Measurements from ENCODE around the gene RTF1.
"Not testable (repeated sequence)": the region's sequence is repeated elsewhere in the genome, so short reads cannot be mapped to it uniquely, and the experiment has no call there.

RTF1 gene

DNA sequence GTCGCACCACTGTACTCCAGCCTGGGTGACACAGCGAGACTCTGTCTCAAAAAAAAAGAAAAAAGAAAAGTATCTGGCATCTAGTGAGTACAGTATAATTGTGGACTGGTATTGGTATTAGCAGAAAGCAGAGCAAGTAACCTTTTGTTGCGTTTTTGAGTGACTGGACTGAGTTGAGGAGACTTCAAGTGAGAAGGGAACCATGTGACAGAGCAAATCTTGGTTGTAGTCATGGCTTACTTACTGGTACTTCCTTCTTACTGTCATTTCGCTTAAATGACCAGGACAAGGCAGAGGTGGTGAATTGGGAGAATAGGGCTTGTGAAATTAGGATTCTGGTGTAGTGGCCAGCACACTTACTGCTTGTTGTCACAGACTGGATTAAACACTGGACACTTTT lies 20.6 kb downstream of the RTF1 start:
- DNase-seq (ENCODE audit: low read depth in 2 of 2) = no peak

DNA sequence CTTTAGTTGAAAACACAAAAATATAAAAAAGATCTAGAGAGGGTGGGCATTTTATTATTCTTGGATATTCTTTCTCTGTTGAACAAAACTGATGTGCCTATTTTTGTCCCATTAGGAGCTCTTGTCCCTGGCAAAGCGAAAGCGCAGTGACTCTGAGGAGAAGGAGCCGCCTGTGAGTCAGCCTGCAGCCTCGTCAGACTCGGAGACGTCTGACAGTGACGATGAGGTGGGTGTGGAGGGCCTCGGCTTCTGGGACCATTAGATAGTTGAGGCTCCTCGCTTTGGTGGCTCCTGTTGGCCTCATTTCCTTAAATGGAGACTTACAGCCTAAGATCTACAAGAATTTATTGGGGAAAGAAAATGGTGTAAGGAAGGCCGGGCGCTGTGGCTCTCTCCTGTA lies 21.3 kb downstream of the RTF1 start:
- no peak for DNase-seq (ENCODE audit: low read depth in 2 of 2)

GRCh38 chr15:41438745-41439144 lies 21.9 kb downstream of the RTF1 start:
- not testable (repeated sequence) for DNase-seq (ENCODE audit: low read depth in 2 of 2)

GRCh38 chr15:41443275-41443674 lies 26.4 kb downstream of the RTF1 start:
- no peak for DNase-seq (ENCODE audit: low read depth in 2 of 2)

DNA sequence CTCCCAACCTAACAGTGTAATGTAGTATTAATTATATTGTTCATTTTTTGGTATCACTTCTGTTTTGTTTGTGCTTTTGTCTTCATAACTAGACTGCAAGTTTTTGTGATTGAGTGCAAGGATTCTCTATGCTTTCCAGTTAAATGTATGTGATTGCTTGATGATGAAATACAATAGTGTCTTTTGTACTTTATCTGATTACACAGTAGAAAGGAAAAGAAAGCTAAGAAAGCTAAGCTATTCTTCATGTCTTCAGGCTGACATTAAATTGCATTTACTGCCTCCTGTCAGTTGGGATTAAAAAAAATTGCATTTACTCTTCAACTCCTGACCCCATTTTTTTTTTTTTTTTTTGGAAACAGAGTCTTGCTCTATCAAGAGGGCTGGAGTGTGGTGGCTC lies 28.5 kb downstream of the RTF1 start:
- DNase-seq (ENCODE audit: low read depth in 2 of 2) = no peak

GRCh38 chr15:41462084-41462795 lies 45.3 kb downstream of the RTF1 start:
- DNase-seq (ENCODE audit: low read depth in 2 of 2) = no peak

- DNase-seq (ENCODE audit: low read depth in 2 of 2) = no peak
These were observed 48.1 kb downstream of the RTF1 start for GRCh38 chr15:41464889-41465580.

DNA sequence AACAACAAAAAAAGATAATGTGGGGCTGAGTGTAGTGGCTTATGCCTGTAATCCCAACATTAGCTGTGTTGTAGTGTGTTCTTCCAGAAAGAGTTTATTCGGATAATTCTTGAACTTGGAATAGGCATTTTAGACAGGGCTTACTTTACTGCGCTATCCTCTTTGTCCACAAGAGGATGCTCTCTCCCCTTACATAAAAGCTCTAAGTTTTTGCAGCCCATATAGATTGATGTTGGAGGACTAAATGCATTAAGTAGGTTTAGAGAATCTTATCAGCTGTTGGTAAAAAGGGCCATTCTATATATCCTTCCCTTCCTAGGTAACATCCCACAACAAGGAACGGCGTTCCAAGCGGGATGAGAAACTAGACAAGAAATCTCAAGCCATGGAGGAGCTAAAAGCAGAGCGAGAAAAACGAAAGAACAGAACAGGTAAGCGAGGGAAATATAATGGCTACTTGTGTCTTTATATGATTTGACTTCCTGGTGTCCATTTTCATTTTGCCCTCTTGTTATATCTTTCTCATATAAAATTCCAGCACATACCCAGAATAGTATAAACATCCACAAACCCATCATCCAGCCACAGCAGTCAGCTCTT lies 49.0 kb downstream of the RTF1 start:
- no peak for DNase-seq (ENCODE audit: low read depth in 2 of 2)

DNA sequence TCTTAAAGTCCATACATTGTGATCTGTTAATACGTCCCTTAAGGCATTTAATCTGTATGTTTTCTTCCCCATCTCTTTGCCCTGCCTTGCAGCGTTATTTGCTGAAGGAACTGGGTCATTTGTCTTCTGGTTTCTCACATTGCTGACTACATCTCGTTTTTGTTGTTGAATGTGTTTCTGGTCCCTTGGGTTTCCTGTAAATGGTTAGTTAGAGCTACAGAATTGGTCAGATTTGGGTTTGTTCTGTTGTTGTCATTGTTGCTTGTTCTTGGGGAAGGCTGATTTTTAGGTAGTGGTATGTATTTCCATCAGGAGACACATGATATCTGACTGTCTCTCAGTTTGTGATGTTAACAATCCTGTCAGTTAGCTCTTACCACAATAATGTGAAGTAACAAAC lies 49.8 kb downstream of the RTF1 start:
- DNase-seq (ENCODE audit: low read depth in 2 of 2) = no peak

GRCh38 chr15:41469644-41470043 lies 52.7 kb downstream of the RTF1 start:
- DNase-seq (ENCODE audit: low read depth in 2 of 2) = not testable (repeated sequence)

- no peak for DNase-seq (ENCODE audit: low read depth in 2 of 2)
These were observed 56.5 kb downstream of the RTF1 start for GRCh38 chr15:41473418-41473817.

DNA sequence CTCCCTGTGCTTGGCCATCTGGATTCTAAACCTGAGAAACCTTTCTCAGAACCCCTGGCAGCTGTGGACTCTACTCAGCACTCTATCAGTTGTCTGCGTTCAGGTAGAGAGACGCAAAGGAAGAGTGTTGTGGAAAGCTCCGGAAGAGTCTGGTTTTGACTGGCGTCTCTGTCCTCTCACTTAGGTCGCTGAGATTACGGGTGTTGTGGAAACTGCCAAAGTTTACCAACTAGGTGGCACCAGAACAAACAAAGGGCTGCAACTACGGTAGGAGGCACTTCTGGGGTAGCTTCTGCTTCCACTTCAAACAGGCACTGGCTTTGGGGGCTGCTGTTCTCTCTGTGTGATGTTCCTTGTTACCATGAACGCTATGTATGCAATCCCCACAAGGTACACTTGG lies 57.5 kb downstream of the RTF1 start:
- DNase-seq (ENCODE audit: low read depth in 2 of 2) = no peak

DNA sequence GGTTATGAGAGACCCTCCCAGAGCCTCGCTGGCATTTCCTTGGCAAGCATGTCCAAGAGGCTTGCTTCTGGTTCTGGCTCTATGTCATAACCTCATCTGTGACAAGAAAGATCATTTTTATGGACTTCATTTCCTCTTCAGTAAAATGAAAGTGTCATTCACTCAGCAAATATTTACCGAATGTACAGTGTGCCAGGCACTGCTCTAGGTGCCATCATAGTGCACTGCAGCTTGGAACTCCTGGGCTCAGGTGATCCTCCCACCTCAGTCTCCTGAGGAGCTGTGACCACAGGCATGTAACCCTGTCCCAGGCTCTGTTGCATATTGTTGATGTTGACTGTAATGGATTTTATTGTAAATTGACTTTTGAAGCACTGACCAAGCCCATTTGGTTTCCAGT lies 58.0 kb downstream of the RTF1 start:
- no peak for DNase-seq (ENCODE audit: low read depth in 2 of 2)

DNA sequence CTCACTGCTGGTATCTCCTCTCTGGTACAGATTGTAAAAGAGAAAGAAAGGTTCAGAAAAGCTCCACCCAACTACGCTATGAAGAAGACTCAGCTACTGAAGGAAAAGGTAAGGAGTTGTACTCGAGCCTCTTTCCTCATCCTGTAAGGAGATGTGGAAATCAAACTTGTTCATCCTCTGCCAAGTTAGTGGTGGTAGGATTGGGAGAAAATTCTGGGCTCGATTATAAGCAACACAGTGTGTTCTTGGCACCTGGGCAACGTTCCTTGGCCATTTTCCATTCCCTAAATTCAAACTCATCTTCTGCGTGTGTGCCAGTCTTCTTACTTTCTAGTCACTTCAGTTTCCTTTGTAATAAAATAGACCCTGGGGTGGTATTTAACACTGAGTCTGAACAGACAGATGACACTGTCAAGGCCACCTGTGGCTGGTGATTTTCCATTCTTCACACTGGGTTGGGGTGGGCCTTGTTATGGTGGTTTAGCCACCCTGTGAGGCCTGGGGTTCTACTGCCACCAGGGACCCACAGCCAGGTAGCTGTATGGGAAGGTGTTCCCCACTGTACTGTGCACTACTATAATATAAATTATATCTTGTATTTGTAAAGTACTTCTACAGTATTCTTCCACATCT lies 59.6 kb downstream of the RTF1 start:
- DNase-seq (ENCODE audit: low read depth in 2 of 2) = no peak

GRCh38 chr15:41480396-41481140 lies 63.7 kb downstream of the RTF1 start:
- DNase-seq (ENCODE audit: low read depth in 2 of 2) = no peak

DNA sequence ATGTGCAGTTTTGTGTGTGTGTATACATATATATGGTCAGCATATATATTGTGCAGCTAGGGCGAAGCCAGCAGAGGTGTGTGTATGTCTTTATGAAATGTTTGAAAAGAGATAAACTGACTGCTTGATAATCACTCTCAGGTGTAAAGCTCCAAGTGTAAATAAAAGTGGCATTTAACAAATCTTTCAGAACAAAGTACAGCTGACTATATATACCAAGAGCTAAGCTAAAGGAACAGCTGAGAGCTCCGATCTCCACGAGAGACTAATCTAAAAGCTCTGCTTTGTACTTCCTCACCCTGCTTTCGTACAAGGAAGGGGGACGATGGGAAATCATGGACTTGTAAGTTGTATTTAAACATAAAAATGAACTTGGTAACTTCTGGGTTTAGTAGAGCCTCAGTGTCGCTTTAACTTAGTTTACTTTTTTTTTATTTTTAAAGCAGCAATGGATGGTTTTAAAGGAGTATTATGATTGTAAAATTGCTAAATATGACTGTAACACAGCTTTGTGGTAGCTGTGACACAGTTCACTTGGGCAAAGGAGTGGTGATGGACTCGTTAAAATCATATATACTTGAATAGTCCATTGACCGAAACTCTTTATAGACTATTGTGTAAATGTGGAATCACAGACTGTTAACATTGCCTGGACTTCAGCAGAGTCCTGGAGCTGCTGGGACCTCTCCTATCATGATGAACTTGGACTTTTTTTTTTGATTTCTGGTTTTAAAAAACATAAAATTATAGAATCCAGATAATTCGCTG lies 65.4 kb downstream of the RTF1 start:
- no peak for DNase-seq (ENCODE audit: low read depth in 2 of 2)

- no peak for DNase-seq (ENCODE audit: low read depth in 2 of 2)
These were observed 66.2 kb downstream of the RTF1 start for GRCh38 chr15:41483115-41483514.

DNA sequence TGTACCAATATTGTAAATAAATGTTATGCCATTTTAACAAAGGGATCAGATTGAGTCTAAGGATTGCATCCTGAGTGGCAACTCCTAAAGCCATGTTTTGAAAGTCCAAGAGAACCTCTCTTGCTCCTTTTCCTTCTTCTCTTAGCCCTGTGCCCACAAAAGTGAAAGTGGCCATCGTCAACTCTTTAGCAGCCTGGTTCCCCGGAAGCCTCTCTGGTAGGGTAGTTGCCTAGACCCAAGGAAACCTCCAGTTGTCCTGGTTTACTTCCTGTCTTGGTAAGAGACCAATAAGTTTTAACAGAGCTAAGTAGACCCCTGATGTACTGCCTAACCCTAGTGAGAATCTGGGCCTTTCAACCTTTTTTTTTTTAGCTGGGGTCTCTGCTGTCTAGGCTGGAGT lies 66.6 kb downstream of the RTF1 start:
- no peak for DNase-seq (ENCODE audit: low read depth in 2 of 2)

DNA sequence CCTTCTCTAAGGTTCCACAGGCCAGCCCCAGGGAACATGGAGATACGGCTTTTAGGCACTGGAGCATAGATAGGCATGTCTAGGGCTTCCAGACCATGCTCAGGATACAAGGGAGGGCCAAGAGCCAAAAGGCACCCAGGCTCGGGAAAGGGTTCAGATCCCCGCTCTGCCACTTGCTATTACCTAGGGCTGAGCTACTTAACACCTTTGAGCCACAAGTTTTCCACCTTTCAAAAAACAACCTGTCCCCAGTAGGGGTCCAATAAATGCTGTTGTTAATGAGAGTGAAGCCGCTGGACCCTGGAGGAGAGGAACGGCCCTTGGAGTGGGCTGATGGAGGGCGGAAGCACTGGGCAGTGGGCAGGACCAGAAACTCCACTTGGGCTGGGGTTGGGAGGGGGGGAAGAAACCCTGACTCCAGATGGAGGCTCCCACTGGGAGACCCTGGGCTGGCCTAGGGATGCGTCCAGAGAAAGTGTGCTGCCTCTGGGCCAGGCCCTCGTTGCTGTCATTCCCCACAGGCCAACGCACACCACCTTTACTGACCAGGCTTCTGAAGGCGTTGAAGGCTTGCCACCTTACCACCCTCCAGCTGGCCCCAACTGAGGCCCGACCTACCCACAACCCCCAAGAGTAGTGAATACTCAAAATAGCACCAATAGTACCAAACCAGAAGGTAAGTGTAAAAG lies 68.2 kb downstream of the RTF1 start:
- DNase-seq (ENCODE audit: low read depth in 2 of 2) = no peak

DNA sequence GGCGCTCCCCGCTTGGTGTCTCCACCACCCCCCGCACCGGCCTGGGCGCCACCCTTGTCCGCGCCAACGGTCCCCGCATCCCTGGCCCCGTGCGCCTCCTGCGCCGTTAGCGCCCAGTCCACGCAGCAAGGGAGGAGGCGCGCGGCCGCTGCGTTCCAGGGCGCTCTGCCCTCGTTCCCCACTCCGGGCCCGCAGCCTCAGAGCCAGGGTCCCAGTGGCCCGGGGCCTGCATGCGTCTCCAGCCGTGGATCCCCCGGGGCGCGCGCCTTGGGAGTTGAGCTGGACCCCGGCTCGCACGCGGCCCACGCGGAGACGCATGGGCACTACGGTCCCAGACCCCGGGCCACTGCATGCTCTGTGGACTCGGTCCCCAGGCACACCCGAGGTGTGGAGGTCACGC lies 69.4 kb downstream of the RTF1 start:
- no peak for DNase-seq (ENCODE audit: low read depth in 2 of 2)

DNA sequence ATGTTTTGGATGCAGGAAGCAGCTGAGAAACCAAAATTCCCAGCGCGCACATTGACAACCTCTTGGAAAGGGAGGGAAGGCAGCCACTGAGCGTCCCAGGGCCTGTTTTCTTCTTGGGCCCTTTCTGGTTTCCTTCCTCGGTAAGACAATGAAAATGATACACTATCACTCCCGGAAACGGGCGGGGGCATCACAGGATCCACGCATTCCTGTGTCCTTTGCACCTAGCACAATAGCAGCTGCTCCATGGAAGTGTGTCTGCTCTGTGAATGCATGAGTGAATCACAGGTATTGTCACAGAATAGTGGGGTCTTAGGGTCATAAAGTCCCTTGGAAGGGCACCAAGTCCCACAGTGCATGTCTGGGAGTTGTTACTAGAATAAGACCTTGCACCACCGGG lies 70.5 kb downstream of the RTF1 start:
- no peak for DNase-seq (ENCODE audit: low read depth in 2 of 2)
